Lung (tissue), 12 donors: ENCODE data around the gene CNDP2. TPM values are rescaled to one million over a fixed set of nuclear protein-coding genes. Genes with fewer than 3 reads are reported as not detected.

ENCODE experiments used
- ATAC-seq: fragments of 200-7000 bp; cut with Tn5 transposase; one replicate; pipeline ENCODE4 v1.9.1; 2020; ENCODE audit warnings: moderate number of reproducible peaks; ENCODE audit not compliant: insufficient read depth, low FRiP score
- DNase-seq, 3 donors: peaks; one replicate each; pipeline ENCODE4 v3.0.0-alpha.2; 2013 to 2017
- H3K27ac ChIP-seq, 2 donors: one replicate each; pipeline ENCODE4 v1.5.1; 2013; ENCODE audit warnings: mild to moderate bottlenecking in 2 of 2, moderate library complexity in 2 of 2, control low read depth in 1 of 2, inconsistent platforms in 1 of 2, low read depth in 1 of 2, low read length in 1 of 2
- H3K27me3 ChIP-seq, 3 donors: one replicate each; pipeline ENCODE4 v1.5.1; 2013; ENCODE audit warnings: low read length in 2 of 3; ENCODE audit not compliant: control insufficient read depth in 3 of 3, insufficient read depth in 3 of 3
- H3K36me3 ChIP-seq, 4 donors: one replicate each; pipeline ENCODE4 v1.5.1; 2013; ENCODE audit warnings: low read length in 4 of 4, mild to moderate bottlenecking in 1 of 4, moderate library complexity in 1 of 4; ENCODE audit not compliant: control insufficient read depth in 4 of 4, insufficient read depth in 4 of 4
- H3K4me1 ChIP-seq, 5 donors: one replicate each; pipeline ENCODE4 v1.5.1; 2013; ENCODE audit warnings: low read length in 5 of 5, mild to moderate bottlenecking in 2 of 5, moderate library complexity in 1 of 5; ENCODE audit not compliant: control insufficient read depth in 5 of 5, insufficient read depth in 5 of 5
- H3K4me3 ChIP-seq: one replicate; pipeline ENCODE4 v1.5.1; 2013; ENCODE audit warnings: mild to moderate bottlenecking, control low read depth, moderate library complexity
- H3K9ac ChIP-seq, 2 donors: one replicate each; pipeline ENCODE4 v1.5.1; 2013; ENCODE audit warnings: low read length in 2 of 2, control low read depth in 1 of 2; ENCODE audit not compliant: insufficient read depth in 1 of 2
- H3K9me3 ChIP-seq, 4 donors: one replicate each; pipeline ENCODE4 v1.5.1; 2013; ENCODE audit warnings: low read length in 3 of 4, mild to moderate bottlenecking in 1 of 4, moderate library complexity in 1 of 4; ENCODE audit not compliant: control insufficient read depth in 4 of 4, insufficient read depth in 3 of 4
- WGBS, 2 donors: extraction: QIAGEN DNeasy Blood & Tissue Kit; methylation state at CpG; one replicate each; pipeline ENCODE4 v1.1.7; 2013; 5-methylcytosine and 5-hydroxymethylcytosine counted together
- polyA plus RNA-seq, 2 donors: library from polyadenylated mRNA; stranded (reverse); fragments of 200-250 nt; gene quantifications; one replicate each; pipeline ENCODE4 v1.2.1, GENCODE V29; 2013
- total RNA-seq, 2 donors: library from RNA; depleted of rRNA in 1 of 2; stranded (reverse); fragments of >200 nt in 1 of 2; gene quantifications; one replicate each; pipeline ENCODE4 v1.2.1, GENCODE V29; 2014 to 2021
- TF ChIP-seq, protein P1 (sequence below): IDR thresholded peaks from 2 replicates; pipeline ENCODE4 v1.5.1; 2012; ENCODE audit warnings: mild to moderate bottlenecking; ENCODE audit errors: control extremely low read depth, extremely low read depth
- donor health status: control.
- donor health status: control.
- donor health status: Bipolar disorder and iron deficiency.
- donor health status: healthy.
- donor health status: DM: yes; HTN: yes; CAD: no.

Gene CNDP2
- total and polyA plus RNA-seq, 4 donors: 152 to 311 (median 191) TPM

GRCh38 chr18:74505776-74506175, 9.6 kb downstream of the CNDP2 start:
- Histone ChIP-seq H3K9me3 (no peaks in the 10 kb centered on the region), H3K36me3 (peaks cover 21 to 58% (median 34%) of the 10 kb centered on the region in 4 donors), H3K9ac (no peak overlapping the region), H3K4me1 (peaks cover 0 to 10% (median 0%) of the 10 kb centered on the region in 5 donors), H3K27me3 (no peaks in the 10 kb centered on the region), H3K27ac (no peak overlapping the region), H3K4me3 (no peak overlapping the region)
- DNase-seq: no peak
- ATAC-seq: no peak
- WGBS, 2 donors: 97% methylated on average over 16 of the region's 16 CpGs
- TF ChIP-seq, protein P1, sequence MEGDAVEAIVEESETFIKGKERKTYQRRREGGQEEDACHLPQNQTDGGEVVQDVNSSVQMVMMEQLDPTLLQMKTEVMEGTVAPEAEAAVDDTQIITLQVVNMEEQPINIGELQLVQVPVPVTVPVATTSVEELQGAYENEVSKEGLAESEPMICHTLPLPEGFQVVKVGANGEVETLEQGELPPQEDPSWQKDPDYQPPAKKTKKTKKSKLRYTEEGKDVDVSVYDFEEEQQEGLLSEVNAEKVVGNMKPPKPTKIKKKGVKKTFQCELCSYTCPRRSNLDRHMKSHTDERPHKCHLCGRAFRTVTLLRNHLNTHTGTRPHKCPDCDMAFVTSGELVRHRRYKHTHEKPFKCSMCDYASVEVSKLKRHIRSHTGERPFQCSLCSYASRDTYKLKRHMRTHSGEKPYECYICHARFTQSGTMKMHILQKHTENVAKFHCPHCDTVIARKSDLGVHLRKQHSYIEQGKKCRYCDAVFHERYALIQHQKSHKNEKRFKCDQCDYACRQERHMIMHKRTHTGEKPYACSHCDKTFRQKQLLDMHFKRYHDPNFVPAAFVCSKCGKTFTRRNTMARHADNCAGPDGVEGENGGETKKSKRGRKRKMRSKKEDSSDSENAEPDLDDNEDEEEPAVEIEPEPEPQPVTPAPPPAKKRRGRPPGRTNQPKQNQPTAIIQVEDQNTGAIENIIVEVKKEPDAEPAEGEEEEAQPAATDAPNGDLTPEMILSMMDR: no peak

DNA sequence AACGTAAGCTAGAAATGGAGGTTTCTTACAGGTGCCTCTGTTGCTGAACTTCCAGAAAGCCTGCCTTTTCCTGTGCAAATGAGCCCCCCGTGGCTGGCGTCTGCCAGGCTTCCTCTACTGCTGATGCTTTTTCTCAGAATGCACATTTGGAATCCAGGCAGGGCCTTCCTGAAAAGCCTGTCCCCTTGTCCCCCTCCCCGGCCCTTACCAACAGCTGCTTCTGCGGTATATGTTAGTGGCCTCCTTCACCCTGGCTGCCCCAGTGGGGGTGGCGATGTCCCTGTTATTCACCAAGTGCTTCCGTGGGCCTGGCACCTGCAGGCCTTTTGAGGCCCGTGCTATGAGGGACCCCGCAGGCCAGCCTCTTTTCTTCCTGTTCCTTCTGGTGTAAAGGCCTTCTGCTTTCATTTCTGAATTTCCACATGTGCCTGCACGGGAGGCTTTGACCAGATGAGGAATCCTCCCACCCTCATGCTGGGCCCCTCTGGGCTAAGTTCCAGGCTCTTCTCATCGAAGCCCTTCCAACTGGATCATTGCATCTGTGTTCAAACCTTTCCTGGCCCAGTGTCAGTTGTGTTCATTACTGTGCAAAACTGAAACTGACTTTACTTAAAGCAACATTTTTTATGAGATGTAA, 10.4 kb downstream of the CNDP2 start:
- TF ChIP-seq, protein P1: no peak
- peaks cover 0 to 10% (median 0%) of the 10 kb centered on the region in 5 donors for H3K4me1 ChIP-seq
- H3K27me3 ChIP-seq: no peaks in the 10 kb centered on the region
- WGBS, 2 donors: 46 to 67% methylated on average over 11 of the region's 11 CpGs
- no peak overlapping the region for H3K9ac ChIP-seq
- ATAC-seq (no peak), DNase-seq (peak; percentile 57 to 75 (median 61))
- no peak overlapping the region for H3K27ac ChIP-seq
- no peaks in the 10 kb centered on the region for H3K9me3 ChIP-seq
- no peak overlapping the region for H3K4me3 ChIP-seq
- peaks cover 18 to 62% (median 32%) of the 10 kb centered on the region in 4 donors for H3K36me3 ChIP-seq

DNA sequence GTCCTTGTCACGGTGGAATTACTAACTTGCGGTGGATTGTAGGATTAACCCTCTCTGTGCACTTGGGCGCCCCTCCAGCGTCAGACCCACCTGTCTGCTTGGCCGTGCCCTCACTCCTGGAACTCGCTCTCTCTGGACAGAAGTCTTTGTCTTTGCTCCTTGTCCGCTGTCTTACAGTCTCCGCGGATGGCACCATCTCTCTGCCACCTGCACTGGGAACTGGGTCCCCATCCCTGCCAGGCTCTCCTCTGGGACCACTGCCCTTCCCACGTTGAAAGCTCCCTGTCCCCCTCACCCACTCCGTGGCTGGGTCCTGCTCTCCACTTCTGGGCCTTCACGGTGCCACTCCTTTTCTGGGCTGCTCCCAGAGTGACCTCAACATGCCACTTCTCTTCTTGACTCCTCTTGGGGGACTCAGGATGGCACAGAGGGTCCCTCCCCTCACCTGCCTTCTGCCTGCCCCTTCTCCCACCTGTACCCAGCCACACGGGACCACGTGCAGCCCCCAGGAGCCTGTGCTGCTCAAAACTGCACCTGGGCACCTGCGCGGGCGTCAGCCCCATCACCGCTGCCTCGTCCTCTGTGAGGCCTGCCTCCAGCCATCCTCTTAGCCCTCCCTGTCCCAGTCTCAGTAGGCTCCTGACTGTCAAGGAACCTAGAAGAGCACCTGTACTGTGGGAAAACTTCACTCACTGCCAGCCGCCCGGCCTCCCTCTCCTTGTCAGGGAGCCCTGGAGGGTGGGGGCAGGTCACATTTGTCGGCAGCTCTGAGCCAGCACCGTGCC, 11.1 kb downstream of the CNDP2 start:
- DNase-seq: no peak
- ATAC-seq: no peak

More for the DNA sequence above, 11.1 kb downstream of the CNDP2 start:
- no peaks in the 10 kb centered on the region for H3K27me3 ChIP-seq
- H3K9ac ChIP-seq: no peak overlapping the region
- H3K4me3 ChIP-seq: no peak overlapping the region
- TF ChIP-seq, protein P1: no peak
- H3K9me3 ChIP-seq: no peaks in the 10 kb centered on the region
- no peak overlapping the region for H3K27ac ChIP-seq
- peaks cover 0 to 10% (median 0%) of the 10 kb centered on the region in 5 donors for H3K4me1 ChIP-seq
- WGBS, 2 donors: 87 to 90% methylated on average over 23 of the region's 23 CpGs
- peaks cover 18 to 65% (median 29%) of the 10 kb centered on the region in 4 donors for H3K36me3 ChIP-seq
